Body of pancreas (tissue), 4 donors: ENCODE data around the gene MED10. TPM values are rescaled to one million over a fixed set of nuclear protein-coding genes. Genes with fewer than 3 reads are reported as not detected.

Experiments used
- ATAC-seq: fragments of 150-250 bp; one replicate; pipeline ENCODE4 v1.9.1; 2016
- DNase-seq, 4 donors: peaks; one replicate each; pipeline ENCODE4 v3.0.0-alpha.2; 2019
- H3K27ac ChIP-seq, 4 donors: fragments of 200-600 bp; sonication (generic); 1 replicate in 3 of 4; 2 replicates in 1 of 4; pipeline versions ENCODE4 v1.5.1 to v1.6.1; 2016 to 2019; ENCODE audit warnings: mild to moderate bottlenecking in 1 of 4, mixed read lengths in 1 of 4, moderate library complexity in 1 of 4
- H3K27me3 ChIP-seq, 2 donors: fragments of 200-600 bp; sonication (generic); one replicate each; pipeline ENCODE4 v1.6.0; 2016; ENCODE audit warnings: mild to moderate bottlenecking in 1 of 2
- H3K36me3 ChIP-seq, 2 donors: fragments of 200-600 bp; sonication (generic); replicated peaks in 1 of 2; 2 replicates each; pipeline ENCODE4 v1.5.1; 2016; ENCODE audit warnings: low read depth in 2 of 2; ENCODE audit not compliant: insufficient read depth in 1 of 2
- H3K4me1 ChIP-seq: fragments of 200-600 bp; sonication (generic); one replicate; pipeline ENCODE4 v1.6.0; 2016
- H3K4me3 ChIP-seq, 2 donors: fragments of 200-600 bp; sonication (generic); 1 replicate in 1 of 2; 2 replicates in 1 of 2; pipeline ENCODE4 v1.5.1; 2016 to 2019
- H3K9me3 ChIP-seq, 3 donors: fragments of 200-600 bp; sonication (generic); 1 replicate in 2 of 3; 2 replicates in 1 of 3; pipeline ENCODE4 v1.5.1; 2016
- CTCF ChIP-seq, 7 experiments: fragments of 450-650 bp in 4 of 7; fragments of 200-600 bp in 3 of 7; sonication (generic) in 3 of 7; IDR thresholded peaks; one replicate each; pipeline ENCODE4 v1.5.1; 2016 to 2019; ENCODE audit warnings: antibody characterized with exemption in 7 of 7
- POLR2A ChIP-seq, 3 donors: fragments of 450-650 bp; IDR thresholded peaks; one replicate each; pipeline ENCODE4 v1.6.1; 2016; ENCODE audit warnings: antibody characterized with exemption in 3 of 3, mild to moderate bottlenecking in 2 of 3
- WGBS, 2 donors: methylation state at CpG; one replicate each; pipeline ENCODE4 v1.1.5; 2017; 5-methylcytosine and 5-hydroxymethylcytosine counted together
- intact Hi-C: fragments of 100-400 bp; cut with DNase I; formaldehyde crosslinking; loops from one replicate; pipeline ENCODE4 v1.15.1; 2023
- total RNA-seq, 2 donors: library from RNA; depleted of rRNA; stranded (reverse); fragments of >200 nt; gene quantifications; one replicate each; pipeline ENCODE4 v1.1.0, GENCODE V29; 2016

The MED10 gene
- total RNA-seq, 2 donors from 2014 or later = 9.6 to 15.5 TPM

DNA sequence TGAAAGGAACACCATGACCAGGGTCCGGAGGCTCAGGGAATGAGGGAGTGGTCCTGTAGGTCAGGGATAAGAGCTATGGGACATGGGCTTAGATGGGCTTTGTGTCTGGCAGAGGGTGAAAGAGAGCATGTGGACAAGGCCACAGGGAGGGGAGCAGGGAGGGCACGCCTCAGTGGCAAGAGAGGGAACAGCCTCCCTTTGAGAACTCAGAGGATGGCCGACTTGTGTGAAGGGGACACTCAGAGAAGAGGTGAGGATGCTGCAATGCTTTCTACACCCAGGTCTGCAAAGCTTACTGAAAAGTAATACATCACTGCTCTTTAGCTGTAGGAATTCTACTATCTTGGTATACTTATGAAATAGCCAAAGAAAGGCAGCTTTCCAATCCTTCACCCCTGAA lies 23.5 kb downstream of the MED10 start:
- TF ChIP-seq CTCF (IDR thresholded peaks at IDR 0.05) = no peak
- WGBS, 2 donors = 56 to 69% methylated on average over 3 of the region's 3 CpGs
- Histone ChIP-seq H3K27me3 (no peaks in the 10 kb centered on the region), H3K4me1 (no peaks in the 10 kb centered on the region), H3K36me3 (no peaks in the 10 kb centered on the region), H3K4me3 (no peak overlapping the region), H3K27ac (no peak overlapping the region), H3K9me3 (peaks cover 0 to 3% (median 0%) of the 10 kb centered on the region in 3 donors)
- DNase-seq (no peak), ATAC-seq (no peak)
- intact Hi-C loops = no loop called here

DNA sequence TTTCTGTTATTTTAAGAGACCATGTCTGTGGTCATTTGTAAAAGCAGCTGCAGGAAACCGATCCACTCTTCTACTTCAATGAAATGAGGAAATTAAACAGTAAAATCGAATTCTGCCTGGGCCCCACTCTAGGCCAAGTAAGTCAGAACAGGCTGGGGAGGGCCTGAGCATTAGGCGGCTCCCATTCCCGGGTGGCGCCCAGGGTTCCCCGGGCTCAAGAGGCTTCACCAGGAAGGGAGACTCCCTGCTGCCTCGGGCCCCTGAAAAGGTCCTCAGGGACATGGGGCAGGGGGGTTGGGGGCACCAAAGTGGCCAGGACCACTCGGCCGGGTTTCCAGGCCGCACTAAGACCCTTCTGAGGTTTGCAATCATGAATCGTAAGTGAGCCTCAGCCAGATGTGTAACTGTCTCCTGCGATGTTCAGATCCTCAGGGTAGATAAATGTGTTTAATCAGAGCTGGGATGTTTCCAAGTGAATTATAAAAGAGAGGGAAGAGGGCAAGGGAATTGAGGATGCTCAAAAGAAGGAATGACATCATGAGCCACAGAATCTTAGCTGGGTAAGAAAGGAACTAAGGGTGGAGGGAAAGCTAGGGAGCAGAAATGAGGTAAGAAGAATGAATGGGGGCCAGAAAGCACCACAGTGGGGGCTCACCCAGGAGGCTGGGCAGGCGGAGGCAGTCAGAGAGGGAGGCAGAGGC lies 24.6 kb downstream of the MED10 start:
- DNase-seq = no peak
- no peaks in the 10 kb centered on the region for H3K36me3 ChIP-seq
- WGBS, 2 donors = 73 to 93% methylated on average over 13 of the region's 13 CpGs
- intact Hi-C loops = no loop called here
- ATAC-seq = no peak
- H3K4me1 ChIP-seq = no peaks in the 10 kb centered on the region
- no peak overlapping the region for H3K4me3 ChIP-seq
- peaks cover 0 to 3% (median 0%) of the 10 kb centered on the region in 3 donors for H3K9me3 ChIP-seq
- no peak overlapping the region for H3K27ac ChIP-seq
- H3K27me3 ChIP-seq = no peaks in the 10 kb centered on the region
- no peak for TF ChIP-seq CTCF (IDR thresholded peaks at IDR 0.05)
- no peak for TF ChIP-seq POLR2A (IDR thresholded peaks at IDR 0.05)

DNA sequence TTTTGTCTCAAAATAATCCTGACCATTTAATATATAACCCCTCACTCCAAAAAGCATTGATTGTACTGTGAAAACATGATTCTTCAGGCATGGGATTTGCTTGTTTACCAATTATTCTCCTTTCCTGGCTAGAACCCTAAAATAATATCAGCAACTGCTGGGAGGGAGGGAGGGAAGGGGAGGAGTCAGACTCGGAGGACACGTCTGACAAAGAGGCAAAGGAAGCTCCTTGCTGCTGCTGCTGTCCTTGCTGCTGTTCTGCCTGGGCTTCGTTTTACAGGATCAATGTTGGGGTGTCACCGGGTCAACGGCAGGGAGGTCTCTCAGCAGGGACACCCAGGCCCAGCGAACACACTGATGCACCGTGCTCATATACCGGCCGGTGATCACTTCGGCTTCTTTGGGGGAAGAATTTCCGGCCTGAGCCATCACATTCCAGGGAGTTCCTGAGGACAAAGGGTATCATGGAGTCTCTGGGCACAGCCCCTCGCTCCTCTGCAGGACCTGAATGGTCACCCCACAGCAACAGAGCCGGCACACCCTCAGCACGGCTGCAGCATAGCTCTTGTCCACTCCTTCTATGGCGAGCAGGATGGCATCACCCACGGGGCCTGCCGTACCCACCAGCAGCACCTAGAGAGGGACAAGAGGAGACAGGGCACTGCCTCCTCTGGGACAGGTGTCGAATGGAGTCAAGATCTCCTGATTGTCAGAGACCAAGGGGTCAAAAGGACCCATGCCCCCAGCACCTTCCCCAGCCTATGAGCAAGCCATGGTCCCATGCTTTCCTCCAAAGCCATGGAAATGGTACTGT lies 27.9 kb downstream of the MED10 start:
- DNase-seq = no peak
- 75 to 76% methylated on average over 12 to 18 of the region's 18 CpGs for WGBS, 2 donors
- Histone ChIP-seq H3K4me3 (no peak overlapping the region), H3K36me3 (no peaks in the 10 kb centered on the region), H3K27ac (no peak overlapping the region), H3K9me3 (no peaks in the 10 kb centered on the region), H3K4me1 (no peaks in the 10 kb centered on the region), H3K27me3 (no peaks in the 10 kb centered on the region)
- intact Hi-C loops = no loop called here
- no peak for ATAC-seq
- TF ChIP-seq CTCF (IDR thresholded peaks at IDR 0.05) (no peak), POLR2A (IDR thresholded peaks at IDR 0.05) (no peak)

GRCh38 chr5:6349387-6349786 lies 29.0 kb downstream of the MED10 start:
- ATAC-seq = no peak

More at GRCh38 chr5:6349387-6349786, 29.0 kb downstream of the MED10 start:
- 77 to 94% methylated on average over 16 to 19 of the region's 19 CpGs for WGBS, 2 donors
- H3K27me3 ChIP-seq = no peaks in the 10 kb centered on the region
- no peaks in the 10 kb centered on the region for H3K36me3 ChIP-seq
- TF ChIP-seq POLR2A (IDR thresholded peaks at IDR 0.05) = no peak
- TF ChIP-seq CTCF (IDR thresholded peaks at IDR 0.05) = no peak
- H3K9me3 ChIP-seq = no peaks in the 10 kb centered on the region
- H3K27ac ChIP-seq = no peak overlapping the region
- no peaks in the 10 kb centered on the region for H3K4me1 ChIP-seq
- intact Hi-C loops = no loop called here
- H3K4me3 ChIP-seq = no peak overlapping the region
- no peak for DNase-seq
